Stimulated activated CD4-positive, alpha-beta T cell treated with anti-CD3 and anti-CD28 coated beads, Interleukin-1b, Interleukin-23, amount 100 ng/mL, for 4 hours (primary cell): ENCODE data around the gene MAP4K4.

ENCODE experiments used
- DNase-seq, 2 donors: peaks; one replicate each; pipeline ENCODE4 v3.0.0-alpha.2; 2020; ENCODE audit warnings: low read depth in 2 of 2

MAP4K4 gene

GRCh38 chr2:101692766-101693165 is 4.7 kb upstream of the MAP4K4 start:
- no peak for DNase-seq

- DNase-seq, result no peak
Measured at GRCh38 chr2:101693991-101694588, 3.4 kb upstream of the MAP4K4 start.

- no peak for DNase-seq
Measured at GRCh38 chr2:101696272-101697123, 1.0 kb upstream of the MAP4K4 start.

- DNase-seq, result no peak
Measured at GRCh38 chr2:101698014-101698843, 722 bp downstream of the MAP4K4 start.

GRCh38 chr2:101698844-101699754 is 1.6 kb downstream of the MAP4K4 start:
- DNase-seq, result peak in 1 of 2 donors; percentile 34

GRCh38 chr2:101699755-101700461 is 2.4 kb downstream of the MAP4K4 start:
- no peak for DNase-seq

- DNase-seq, result no peak
Measured at GRCh38 chr2:101704046-101704466, 6.5 kb downstream of the MAP4K4 start.

- DNase-seq, result no peak
Measured at GRCh38 chr2:101704816-101705578, 7.5 kb downstream of the MAP4K4 start.

- no peak for DNase-seq
Measured at GRCh38 chr2:101706121-101706818, 8.8 kb downstream of the MAP4K4 start.

GRCh38 chr2:101706819-101707177 is 9.3 kb downstream of the MAP4K4 start:
- DNase-seq, result no peak

GRCh38 chr2:101710036-101710435 is 12.5 kb downstream of the MAP4K4 start:
- DNase-seq, result no peak

GRCh38 chr2:101710471-101711318 is 13.2 kb downstream of the MAP4K4 start:
- no peak for DNase-seq

GRCh38 chr2:101714118-101714517 is 16.6 kb downstream of the MAP4K4 start:
- DNase-seq, result no peak

GRCh38 chr2:101717071-101717845 is 19.8 kb downstream of the MAP4K4 start:
- DNase-seq, result no peak

GRCh38 chr2:101718479-101718878 is 21.0 kb downstream of the MAP4K4 start:
- DNase-seq, result no peak

GRCh38 chr2:101718993-101719571 is 21.6 kb downstream of the MAP4K4 start:
- no peak for DNase-seq

- DNase-seq, result no peak
Measured at GRCh38 chr2:101720732-101721131, 23.2 kb downstream of the MAP4K4 start.
